Dermis microvascular lymphatic vessel endothelial cell (primary cell): ENCODE results near the gene SLC44A3. TPM values are rescaled to one million over a fixed set of nuclear protein-coding genes. Genes with fewer than 3 reads are reported as not detected.
A peak's percentile ranks its signal among the peaks of the same experiment; 100 is the strongest.

Experiments
- DNase-seq, 2 donors: peaks; one replicate each; pipeline versions ENCODE4 v3.0.0 to v3.0.0-alpha.2; 2010; ENCODE audit warnings: low read depth in 2 of 2
- total RNA-seq: library from RNA; depleted of rRNA; stranded (reverse); fragments of >200 nt; gene quantifications from 2 replicates; pipeline ENCODE4 v1.2.1, GENCODE V29; 2014

Gene SLC44A3
- total RNA-seq, 1 donor from 2014 or later: 1.3 TPM

DNA sequence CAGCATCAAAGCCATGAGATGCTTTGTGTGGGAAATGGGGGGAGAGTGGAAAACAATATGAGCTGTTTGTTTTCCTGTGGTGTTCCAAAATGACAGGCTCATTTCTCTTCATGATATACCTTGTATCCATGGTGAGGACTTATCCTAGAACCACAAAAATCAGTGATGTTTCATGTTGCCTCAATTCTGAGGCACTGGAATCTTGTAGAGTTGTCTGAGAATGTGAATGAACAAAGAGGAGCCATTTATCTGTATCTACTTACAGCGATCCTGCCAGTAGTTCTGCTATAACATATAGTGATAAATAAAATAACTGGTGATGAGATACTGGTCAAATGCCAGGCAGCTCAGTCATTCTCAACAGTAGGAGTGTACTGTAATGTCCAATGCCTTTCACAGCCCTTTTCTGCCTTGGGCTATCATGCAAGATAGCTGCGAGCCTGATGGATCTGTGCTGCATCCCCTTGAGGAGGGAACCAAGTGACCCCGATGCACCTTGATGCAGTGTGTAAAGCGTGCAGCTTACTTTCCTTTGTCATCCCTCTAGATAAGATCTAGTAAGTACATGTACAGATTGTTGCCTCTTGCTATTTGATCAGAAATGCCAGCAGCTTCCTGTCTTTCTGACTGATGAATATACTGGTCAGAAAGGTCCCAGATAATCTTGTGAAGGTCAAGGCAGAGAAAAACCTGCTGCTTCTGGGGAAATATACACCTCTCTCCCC, 52.8 kb downstream of the SLC44A3 start:
- peak in 1 of 2 donors; percentile 37 for DNase-seq

DNA sequence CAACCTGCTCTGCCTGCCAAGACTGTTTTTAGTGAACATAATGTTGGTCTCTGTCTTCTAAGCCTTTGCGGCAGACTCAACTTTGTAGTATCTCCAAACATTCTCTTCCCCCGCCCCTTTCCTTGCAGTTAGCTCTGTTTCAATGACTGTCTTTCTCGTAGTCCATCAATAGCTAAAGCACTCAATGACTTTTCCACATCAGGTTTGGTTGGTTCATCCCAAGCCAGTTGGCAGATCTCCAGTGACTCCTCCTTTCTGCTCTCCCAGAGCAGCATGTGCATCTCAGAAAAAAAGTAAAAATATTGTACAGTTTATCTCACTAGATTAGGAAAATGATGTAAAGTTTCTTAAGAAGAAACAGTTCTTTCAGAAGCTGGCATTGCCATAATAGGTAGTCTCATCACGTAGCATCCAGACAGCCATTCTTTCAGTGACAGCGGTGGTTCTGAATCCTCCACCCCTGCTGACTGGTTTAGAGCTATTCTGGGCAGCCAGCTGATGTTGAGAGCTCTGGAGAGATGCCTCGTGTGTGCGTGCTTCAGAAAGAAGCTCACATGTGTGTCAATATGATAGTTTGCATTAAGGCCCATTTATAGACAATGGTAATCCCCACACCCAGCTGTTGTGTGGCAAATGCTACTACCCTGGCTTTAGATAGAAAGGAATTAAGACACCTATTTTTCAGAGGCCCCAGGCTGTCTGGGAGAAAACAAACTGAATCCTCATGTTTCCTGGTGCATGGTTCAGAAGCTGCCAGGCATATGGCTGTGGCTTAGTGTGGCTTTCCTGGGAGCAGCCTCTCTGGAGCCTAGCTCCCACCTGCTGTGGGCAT, 53.6 kb downstream of the SLC44A3 start:
- DNase-seq: no peak

DNA sequence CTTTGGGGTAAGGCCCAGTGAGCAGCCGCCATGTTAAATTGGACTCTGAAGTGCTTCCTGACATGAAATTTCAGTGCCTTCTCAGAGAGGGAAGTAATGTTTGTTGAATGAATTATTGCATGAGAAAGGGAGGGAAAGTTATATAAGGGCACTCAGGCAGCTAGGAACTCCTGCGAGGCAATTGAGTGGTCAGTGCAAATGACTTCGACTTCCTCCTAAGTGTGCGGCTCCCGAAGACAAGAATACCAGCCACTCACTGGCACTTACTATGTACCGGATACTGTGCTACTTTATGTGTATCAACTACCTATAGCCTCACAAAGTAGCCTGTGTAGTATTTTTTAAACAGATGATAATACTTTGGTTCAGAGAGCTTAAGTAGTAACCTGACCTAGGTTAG, 54.3 kb downstream of the SLC44A3 start:
- no peak for DNase-seq

DNA sequence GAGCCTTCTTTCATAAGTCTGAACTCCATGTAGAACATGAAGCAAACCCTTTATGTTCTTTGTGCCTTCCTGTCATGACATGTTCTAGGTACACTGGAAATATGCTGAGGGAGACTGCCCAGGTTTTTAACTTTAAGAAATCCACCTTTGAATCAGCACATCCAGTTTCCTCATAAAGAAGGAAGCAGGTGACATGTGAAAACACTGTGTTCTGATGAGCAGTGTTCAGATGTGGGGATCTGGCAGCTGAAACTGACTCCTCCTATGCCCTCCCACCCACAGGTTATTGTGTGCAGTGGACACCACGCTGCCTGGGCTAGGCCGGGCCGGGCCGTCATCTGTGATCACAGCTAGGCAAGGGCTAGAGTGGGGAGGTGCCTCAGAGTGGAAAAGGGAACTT, 55.6 kb downstream of the SLC44A3 start:
- no peak for DNase-seq

DNA sequence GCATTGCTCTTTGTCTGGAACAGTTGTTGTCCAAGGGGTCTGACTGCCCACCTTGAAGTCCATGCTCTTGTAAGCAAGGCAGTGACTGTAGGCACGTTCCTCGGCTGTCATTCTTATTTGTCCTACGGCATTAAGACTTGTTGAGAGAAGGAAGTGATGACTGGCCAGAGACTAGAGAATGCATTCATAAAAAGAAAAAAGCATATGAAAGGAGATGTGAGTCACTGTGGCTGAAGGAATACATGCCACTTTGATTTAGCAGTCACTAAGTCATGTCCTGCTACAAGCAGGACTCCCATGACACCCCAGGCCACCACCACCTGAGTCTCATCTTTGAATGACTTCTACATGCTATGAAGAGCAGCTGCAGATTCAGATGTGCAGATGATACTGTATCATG, 56.2 kb downstream of the SLC44A3 start:
- DNase-seq: peak in 1 of 2 donors; percentile 79

DNA sequence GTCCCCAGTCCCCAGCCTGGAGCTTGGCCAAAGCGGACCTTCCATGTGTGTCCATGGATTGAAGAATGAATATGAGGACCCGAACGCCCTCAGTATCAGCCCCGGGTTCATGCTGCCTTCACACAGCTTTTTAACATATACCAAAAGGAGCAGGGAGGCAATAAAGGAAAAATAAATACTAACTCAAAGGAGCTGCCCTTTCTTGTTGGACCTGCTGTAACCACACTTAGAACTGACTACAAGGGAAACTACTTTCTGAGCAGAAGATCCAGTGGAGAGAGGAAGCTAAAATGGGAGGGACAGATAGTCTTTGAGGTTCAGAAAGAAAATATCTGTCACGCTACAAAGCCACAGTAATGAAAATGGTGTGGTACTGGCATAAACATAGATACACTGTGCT, 58.2 kb downstream of the SLC44A3 start:
- DNase-seq: no peak

DNA sequence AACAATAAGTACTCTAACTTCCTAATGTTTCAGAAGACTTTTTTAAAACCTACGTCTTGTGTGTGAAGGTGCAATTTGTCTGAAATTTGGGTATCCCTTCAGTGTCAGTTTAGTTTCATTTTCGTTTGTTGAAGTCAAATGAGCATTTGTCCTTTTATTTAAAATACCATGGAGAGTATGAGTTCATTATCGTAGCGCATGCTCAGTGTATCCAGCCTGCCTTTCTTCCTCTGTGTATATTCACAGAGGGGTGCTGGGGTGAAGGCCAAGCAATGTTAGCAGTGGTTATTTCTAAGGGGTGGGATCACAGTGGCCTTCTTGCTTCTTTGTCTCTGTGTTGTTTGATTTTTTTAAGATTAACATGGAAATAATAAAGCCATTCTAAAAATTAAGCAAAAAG, 63.5 kb downstream of the SLC44A3 start:
- DNase-seq: peak in 1 of 2 donors; percentile 16

DNA sequence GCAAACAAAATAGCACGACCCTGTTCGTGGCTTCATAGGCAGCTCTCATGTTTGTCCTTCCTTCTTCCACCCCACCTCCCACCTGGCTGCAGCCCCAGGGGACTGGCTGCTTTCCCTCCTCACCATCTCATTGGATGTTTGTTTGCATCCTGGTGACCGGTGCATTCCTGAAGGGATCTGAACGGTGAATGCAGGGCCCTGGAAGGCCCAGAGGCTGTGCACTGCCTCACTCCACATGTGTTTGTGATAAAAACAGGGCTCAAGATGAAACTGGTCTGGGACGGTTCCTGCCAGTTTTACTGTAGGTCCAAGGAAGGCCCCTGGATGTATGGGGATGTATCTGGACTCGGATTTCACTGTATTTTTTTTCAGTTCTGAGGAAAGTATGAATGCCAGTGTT, 63.9 kb downstream of the SLC44A3 start:
- DNase-seq: no peak

DNA sequence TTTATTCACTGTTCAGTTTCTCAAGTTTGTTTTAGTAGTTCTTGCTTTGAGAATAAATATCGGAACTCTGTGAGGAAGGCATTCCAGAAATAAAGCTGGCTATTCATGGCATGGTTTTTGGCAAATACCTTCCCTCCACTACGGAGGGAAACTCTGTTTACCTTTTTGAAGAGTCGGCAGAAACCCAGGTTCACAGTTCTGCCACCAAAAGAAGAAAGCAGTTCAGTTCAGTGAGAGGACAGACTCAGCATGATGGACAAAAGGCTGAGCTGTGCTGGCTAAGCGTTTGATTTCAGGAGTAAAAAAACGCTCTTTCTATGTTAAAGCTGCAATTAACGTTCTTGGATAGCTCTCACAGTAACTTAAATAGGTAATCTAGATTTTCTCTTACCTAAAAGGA, 64.3 kb downstream of the SLC44A3 start:
- DNase-seq: no peak

DNA sequence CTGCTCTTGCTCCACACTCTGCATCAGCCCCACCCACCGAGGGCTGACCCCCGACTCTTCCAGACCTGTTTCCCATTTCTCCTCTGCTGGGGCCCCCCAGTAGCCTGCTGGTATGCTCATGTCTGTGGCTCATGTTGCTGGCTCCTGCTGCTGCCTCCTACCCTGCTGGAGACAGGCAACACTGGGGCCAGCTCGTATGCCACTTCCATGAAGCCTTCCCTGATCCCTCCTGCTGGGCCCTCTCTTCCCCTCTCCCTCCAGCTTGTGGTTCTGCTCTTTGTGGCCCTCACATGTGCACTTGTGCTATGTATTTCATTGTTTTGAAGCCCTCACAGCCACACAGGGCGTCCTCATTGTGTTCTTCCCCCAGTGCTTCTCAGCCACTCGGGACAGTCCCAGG, 66.2 kb downstream of the SLC44A3 start:
- no peak for DNase-seq

DNA sequence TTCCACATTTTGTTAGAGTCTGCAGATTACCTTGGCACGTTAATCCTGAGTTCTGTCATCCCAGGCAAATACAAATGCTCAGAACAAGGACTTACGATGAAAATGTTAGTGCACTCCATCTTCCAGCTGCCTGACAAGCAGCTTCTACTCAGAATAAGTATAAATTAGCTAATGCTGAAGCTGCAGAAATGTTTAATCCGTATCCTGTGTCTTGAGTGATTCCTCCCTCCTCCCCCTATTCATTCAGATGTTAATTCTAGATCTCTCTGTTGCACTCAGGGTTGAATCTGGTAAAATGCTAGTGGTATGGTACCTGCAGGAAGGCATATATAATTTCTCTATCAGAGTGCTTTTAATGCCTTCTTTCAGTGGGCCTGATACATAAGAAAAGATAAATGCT, 66.9 kb downstream of the SLC44A3 start:
- no peak for DNase-seq

DNA sequence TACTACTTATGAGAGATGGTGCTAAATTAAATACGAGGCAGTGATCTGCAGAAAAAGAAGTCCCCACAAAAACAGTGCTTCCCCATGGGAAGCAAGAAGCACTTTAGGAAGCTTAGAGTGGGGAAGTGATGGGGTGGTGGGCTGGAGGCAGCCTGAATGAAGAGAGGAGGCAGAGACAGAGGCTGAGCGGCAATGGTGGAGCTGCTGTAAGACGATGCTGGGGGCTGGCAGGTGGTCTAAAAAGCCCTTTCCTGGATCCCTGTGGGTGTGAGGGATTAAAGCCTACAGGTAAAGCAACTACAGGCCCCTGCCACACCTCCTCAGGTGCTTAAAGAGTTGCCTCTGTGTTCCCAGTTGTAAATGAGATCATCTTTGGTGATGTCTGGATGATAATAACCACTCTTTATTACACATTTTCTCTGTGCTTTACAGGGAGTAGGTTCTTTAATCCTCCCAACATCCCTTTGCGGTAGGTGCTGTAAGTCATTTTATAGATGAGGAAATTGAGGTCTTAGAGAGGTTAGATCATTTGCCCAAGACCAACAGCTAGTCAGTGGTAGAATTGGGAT, 67.5 kb downstream of the SLC44A3 start:
- no peak for DNase-seq

DNA sequence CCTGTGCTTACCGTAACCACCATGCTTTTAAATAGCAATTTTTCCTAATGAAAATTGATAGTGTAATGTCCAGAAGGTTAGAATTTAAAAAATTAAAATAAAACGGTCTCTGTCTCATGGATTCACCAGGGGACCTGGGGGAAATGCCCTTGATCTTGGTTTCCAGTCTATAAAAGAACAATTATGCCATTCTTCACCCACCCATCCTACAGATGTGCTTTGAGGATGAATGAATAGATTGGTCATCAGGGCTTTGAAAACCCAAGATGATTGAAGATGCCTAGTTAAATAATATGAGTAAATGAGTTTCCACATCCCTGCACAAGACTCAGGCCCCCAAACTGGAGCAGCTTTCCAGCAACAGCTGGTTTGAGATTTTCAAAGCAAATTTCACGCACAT, 68.0 kb downstream of the SLC44A3 start:
- DNase-seq: no peak

DNA sequence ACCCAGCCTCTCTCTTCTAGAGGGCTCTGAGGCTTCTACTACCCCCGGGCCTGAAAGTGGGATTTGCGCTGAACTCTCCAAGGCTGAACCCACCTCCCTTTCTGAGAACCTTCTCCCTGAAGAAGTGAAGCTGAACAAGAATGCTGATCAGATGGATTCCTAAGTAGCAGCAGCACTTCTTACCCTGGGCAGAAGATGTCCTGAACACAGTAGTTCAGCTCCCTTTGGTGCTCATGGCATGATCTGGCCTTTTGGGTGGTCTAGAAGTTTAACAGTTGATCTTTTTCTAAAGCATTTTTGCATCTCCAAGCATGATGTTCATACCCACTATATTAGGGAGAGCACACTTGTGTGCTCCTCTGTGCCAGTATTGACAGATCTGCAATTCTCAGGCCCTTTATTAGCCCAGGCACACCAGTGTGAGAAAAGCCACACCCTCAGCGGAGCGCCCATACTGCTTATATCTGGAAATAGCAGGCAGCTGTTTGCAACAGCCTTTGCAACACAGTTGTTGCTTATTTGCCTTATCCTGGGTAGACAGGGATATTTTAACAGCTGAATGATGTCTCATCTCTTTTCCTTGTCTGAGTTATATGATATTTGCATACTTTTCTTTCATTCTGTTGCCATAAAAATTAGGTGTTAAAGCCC, 72.6 kb downstream of the SLC44A3 start:
- DNase-seq: no peak

DNA sequence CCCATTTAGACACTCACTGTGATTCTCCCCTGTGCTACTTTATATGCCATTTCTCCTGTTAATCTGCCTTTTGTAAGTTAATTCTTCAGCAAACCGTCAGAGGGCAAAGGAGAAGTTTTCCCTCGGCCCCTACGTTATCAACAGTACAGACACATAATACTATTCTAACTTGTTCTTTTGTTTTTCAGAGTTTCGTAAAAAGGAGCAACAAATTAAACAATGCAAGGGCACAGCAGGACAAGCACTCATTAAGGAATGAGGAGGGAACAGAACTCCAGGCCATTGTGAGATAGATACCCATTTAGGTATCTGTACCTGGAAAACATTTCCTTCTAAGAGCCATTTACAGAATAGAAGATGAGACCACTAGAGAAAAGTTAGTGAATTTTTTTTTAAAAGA, 74.5 kb downstream of the SLC44A3 start:
- no peak for DNase-seq

DNA sequence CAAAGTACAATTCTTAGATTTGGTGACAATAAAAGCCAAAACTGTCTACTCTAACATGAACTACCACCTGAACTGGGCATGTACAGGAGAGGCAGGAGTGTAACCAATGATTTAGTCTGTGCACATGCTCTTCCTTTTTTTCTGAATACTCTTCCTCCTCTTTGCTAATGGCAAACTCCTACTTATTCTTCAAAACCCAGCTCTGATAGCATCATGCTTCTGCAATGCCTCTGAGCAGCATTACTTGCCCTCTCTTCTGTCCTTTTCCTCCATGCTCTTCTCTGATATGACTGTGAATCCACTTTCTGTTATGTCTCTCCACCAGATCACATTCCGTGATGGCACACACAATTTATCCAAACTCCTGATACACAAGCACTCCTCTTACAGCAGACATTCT, 75.4 kb downstream of the SLC44A3 start:
- no peak for DNase-seq

DNA sequence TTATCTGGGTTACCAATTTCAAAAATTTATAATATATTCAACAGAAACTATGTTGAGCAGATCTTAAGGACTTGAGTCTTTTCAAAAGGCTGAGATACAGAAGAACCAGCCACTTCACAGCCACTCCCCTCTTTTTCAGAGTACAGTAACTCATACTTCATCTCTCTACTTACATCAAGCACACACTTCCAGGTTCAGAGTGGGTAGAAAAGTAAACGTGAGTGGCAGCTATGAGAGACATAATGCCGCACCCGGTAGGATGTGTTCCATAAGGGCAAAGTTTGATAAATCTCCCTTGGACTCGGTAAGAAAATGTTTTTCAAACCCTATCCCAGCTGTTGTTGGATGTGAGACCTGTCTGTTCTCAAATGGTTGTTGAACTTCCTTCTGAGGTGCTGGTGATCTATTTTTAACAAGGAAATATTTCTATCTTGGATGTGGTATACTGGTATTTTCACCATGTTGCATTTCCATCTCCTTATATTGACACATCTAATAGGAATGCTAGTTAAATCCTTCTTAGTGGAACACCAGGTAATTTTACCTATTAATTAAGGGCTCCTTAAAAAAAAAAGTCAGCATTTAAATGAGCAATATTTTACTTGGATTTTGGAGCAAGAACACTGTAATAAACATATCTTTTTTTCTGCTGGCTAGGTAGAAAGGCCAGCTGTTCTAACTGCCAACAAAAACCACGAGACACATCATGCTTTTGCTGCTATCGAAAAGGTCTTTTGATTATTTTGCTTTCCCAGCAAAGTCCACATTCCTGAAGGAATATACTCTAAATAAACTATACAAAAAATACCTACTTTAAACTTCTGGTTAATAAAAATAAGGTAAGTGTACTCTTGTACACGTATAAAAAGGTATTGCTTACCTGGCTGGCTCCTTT, 78.6 kb downstream of the SLC44A3 start:
- no peak for DNase-seq

DNA sequence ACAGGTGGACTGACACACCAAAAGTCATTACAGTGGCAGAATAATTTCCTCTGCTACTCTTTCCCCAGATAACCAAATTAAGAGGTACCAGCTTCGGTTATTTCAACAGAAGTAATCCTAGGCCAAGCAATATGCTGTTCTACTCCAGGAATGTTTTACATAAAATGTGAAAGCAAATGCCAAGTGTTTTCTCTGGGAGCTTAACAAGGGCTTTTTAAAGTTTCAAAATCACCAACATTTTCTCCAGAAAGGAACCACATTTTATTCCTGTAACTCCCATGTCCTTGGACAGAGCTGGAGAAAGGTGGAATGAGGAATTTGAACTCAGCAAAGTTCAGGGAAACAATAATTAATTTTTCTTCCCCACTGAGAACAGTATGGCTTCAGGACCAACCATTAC, 79.6 kb downstream of the SLC44A3 start:
- DNase-seq: no peak

DNA sequence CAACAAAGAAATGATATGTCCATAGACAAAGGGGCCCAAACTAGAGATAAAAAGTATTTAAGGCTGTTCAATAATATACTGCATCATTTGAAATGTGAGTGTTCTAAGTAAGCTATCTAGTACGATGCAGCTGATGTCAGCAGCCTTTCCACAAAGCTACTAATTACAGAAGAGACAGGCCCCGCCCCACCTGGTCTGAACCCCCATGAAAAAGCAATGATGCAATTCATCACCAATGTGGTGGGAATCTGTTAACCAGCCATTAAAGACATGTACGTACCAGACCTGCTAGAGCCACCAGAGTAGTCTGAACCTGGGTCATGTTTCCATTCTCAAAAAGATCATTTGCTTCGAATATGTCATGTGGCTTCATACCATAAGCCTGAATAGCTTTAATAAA, 81.7 kb downstream of the SLC44A3 start:
- no peak for DNase-seq

DNA sequence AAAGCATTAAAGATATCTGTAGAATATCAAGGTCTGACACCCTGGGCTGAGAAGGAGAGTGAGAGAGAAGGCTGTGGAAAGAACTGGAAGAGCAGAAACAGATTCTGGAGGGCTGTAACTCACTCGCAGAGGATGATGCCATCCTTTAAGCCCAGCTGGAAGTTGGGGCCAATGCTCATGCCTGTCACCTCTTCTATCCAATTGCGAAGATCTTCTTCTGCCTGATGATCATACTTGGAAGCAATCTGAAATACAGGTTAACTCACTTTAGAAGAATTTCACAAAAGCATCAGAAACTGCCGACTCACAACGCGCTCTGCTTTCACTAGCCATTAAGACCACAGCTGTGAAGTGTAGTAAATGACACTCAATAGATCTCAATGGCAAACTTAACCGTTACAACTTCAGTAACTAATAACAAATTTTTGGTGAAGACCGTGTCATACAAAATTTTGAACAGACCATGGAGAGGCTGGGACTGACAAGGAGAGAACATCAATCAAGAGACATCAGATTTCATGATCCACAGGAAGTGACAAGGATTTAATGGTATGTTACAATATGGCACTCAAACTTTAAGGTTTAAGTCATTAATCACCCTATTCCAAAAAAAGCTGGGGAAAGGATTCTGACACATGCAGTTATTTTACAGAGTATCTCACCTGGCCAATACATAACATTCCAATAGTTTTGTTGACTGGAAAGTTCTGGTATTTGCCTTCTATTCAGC, 83.3 kb downstream of the SLC44A3 start:
- no peak for DNase-seq

DNA sequence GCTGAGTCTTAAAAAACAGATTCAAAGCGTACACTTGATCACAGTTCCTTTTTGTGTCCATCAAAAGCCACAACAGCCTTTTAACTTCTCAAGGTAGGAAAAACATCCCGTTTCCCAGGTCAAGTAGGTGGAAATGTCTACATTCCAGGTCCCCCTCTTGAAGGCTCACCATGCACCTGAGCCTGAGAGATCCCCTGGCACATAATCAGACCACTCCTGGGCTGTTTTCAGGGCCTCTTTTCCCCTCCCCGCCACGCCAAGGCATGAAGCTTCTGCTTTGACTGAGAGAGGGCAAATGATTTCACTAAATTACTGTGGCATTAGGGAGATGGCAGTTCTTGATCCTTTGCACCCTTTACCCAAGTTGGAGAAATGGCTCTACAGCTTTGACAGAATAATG, 85.0 kb downstream of the SLC44A3 start:
- DNase-seq: no peak
